HepG2 (cell line): ENCODE results near the gene CASD1. TPM values are rescaled to one million over a fixed set of nuclear protein-coding genes. Genes with fewer than 3 reads are reported as not detected.

Experiments used
- GFI1 ChIP-seq: sonication (generic); formaldehyde crosslinking; IDR thresholded peaks from 2 replicates; pipeline ENCODE4 v1.5.0; 2020; ENCODE audit warnings: missing genetic modification reagents, mild to moderate bottlenecking, borderline replicate concordance
- KLF13 ChIP-seq: sonication (generic); formaldehyde crosslinking; IDR thresholded peaks from 2 replicates; pipeline ENCODE4 v1.4.0; 2020; ENCODE audit warnings: mild to moderate bottlenecking, missing genetic modification reagents
- MEF2D ChIP-seq: sonication (generic); formaldehyde crosslinking; IDR thresholded peaks from 2 replicates; pipeline ENCODE4 v1.5.1; 2020; ENCODE audit warnings: mild to moderate bottlenecking, missing genetic modification reagents
- MEIS2 ChIP-seq: sonication (generic); formaldehyde crosslinking; IDR thresholded peaks from 2 replicates; pipeline ENCODE4 v1.9.0; 2021; ENCODE audit warnings: mild to moderate bottlenecking, missing genetic modification reagents
- NBN ChIP-seq: fragments of 450-650 bp; conservative IDR thresholded peaks from 2 replicates; pipeline ENCODE4 v1.6.1; 2017
- NFE2L1 ChIP-seq: sonication (generic); formaldehyde crosslinking; IDR thresholded peaks from 2 replicates; pipeline ENCODE4 v1.4.0; 2020; ENCODE audit warnings: missing genetic modification reagents, mild to moderate bottlenecking, borderline replicate concordance
- NFE2L2 ChIP-seq: fragments of 150-350 bp; IDR thresholded peaks from 2 replicates; pipeline ENCODE4 v1.6.1; 2014; ENCODE audit warnings: low read length
- THAP11 ChIP-seq: IDR thresholded peaks from 2 replicates; pipeline ENCODE4 v1.6.1; 2016; ENCODE audit warnings: missing biosample characterization, missing genetic modification reagents
- ZMYM2 ChIP-seq: sonication (generic); formaldehyde crosslinking; IDR thresholded peaks from 2 replicates; pipeline ENCODE4 v1.8.0; 2022; ENCODE audit warnings: mild to moderate bottlenecking, missing genetic modification reagents
- ZMYM3 ChIP-seq: sonication (generic); formaldehyde crosslinking; IDR thresholded peaks from 2 replicates; pipeline ENCODE4 v1.5.1; 2020; ENCODE audit warnings: mild to moderate bottlenecking, missing genetic modification reagents
- ZNF3 ChIP-seq: IDR thresholded peaks from 2 replicates; pipeline ENCODE4 v1.7.0; 2017; ENCODE audit warnings: inconsistent platforms
- ZNF382 ChIP-seq: sonication (generic); formaldehyde crosslinking; IDR thresholded peaks from 2 replicates; pipeline ENCODE4 v1.5.0; 2020; ENCODE audit warnings: missing genetic modification reagents, mild to moderate bottlenecking, borderline replicate concordance
- ZNF432 ChIP-seq: sonication (generic); formaldehyde crosslinking; IDR thresholded peaks from 2 replicates; pipeline ENCODE4 v1.5.0; 2020; ENCODE audit warnings: missing genetic modification reagents, mild to moderate bottlenecking, borderline replicate concordance
- ZNF530 ChIP-seq: sonication (generic); formaldehyde crosslinking; IDR thresholded peaks from 2 replicates; pipeline ENCODE4 v1.5.0; 2020; ENCODE audit warnings: low read depth, mild to moderate bottlenecking, missing genetic modification reagents
- ZNF781 ChIP-seq: sonication (generic); formaldehyde crosslinking; IDR thresholded peaks from 2 replicates; pipeline ENCODE4 v1.5.1; 2020; ENCODE audit warnings: borderline replicate concordance, mild to moderate bottlenecking, missing genetic modification reagents; ENCODE audit errors: not compliant biosample characterization
- polyA plus RNA-seq, 8 experiments: library from polyadenylated mRNA; depleted of rRNA in 3 of 8; stranded (reverse) in 7 of 8; unstranded in 1 of 8; fragments of >200 nt; fragmentation: Illumina TruSeq in 4 of 8; extraction: Trizol in 4 of 8; gene quantifications; 2 replicates each; pipeline versions ENCODE4 v1.2.1 to v1.2.3, GENCODE V29; 2011 to 2016; ENCODE audit warnings: low read depth in 4 of 8, missing spikeins in 1 of 8, mixed read lengths in 1 of 8; ENCODE audit not compliant: insufficient read depth in 1 of 8
- total RNA-seq, 5 experiments: library from RNA; depleted of rRNA; stranded (reverse); fragments of >200 nt; fragmentation: Illumina TruSeq; extraction: Trizol; gene quantifications; 2 replicates each; pipeline ENCODE4 v1.2.3, GENCODE V29; 2016; ENCODE audit warnings: low read depth in 1 of 5
- TF ChIP-seq, protein P1 (sequence below): sonication (generic); formaldehyde crosslinking; IDR thresholded peaks from 2 replicates; pipeline ENCODE4 v1.4.0; 2020; ENCODE audit warnings: missing genetic modification reagents, mild to moderate bottlenecking, borderline replicate concordance
- TF ChIP-seq, protein P2 (sequence below): sonication (generic); formaldehyde crosslinking; IDR thresholded peaks from 2 replicates; pipeline ENCODE4 v1.8.0; 2022; ENCODE audit warnings: missing genetic modification reagents, mild to moderate bottlenecking, borderline replicate concordance
- TF ChIP-seq, protein P3 (sequence below): sonication (generic); formaldehyde crosslinking; IDR thresholded peaks from 2 replicates; pipeline ENCODE4 v1.8.0; 2022; ENCODE audit warnings: mild to moderate bottlenecking, missing genetic modification reagents, moderate library complexity
- TF ChIP-seq, protein P4 (sequence below): sonication (generic); formaldehyde crosslinking; IDR thresholded peaks from 2 replicates; pipeline ENCODE4 v1.4.0; 2020; ENCODE audit warnings: mild to moderate bottlenecking, missing genetic modification reagents
- TF ChIP-seq, protein P5 (sequence below): sonication (generic); formaldehyde crosslinking; IDR thresholded peaks from 2 replicates; pipeline ENCODE4 v1.4.0; 2020; ENCODE audit warnings: missing genetic modification reagents, borderline replicate concordance

Gene CASD1
- total and polyA plus RNA-seq, 2 of the 13 experiments (the other 11 are each of a cell fraction or from before 2014, with no cell fraction given), result 22.9 to 32.6 TPM

DNA sequence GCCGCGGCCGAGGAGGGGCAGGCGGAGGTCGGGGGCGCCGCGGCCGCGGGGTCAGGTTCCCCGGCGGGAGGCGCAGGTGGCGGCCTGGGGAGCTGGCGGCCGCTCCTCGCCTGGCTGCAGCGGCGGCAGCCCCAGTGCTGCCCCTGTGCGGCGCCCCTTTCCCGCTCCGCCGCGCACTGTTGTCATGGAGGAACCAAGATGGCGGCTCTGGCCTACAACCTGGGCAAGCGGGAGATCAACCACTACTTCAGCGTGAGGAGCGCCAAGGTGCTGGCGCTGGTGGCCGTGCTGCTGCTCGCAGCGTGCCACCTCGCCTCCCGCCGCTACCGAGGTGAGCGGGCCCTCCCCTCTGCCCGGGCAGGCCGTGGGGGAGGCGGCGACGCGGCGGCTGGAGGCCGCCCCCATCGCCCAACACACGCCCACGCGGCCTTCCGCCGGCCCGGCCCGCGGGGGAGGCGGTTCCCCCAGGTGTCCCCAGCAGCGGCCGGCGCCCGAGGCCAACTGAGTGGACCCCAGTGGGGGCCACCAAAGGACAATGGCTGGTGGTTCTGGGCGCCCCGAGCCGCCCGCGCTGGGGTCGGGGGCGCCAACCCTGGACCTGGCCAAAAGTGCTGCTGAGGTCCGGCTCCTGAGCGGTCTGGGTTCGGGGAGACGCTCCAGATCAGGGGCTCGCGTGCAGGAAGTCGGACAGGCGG lies 425 bp downstream of the CASD1 start (continued):
- peak; percentile 64; the same call in 1 of the 2 replicates for TF ChIP-seq GFI1 (CRISPR knock-in tag)
- peak; percentile 63; the same call in 1 of the 2 replicates for TF ChIP-seq THAP11
- TF ChIP-seq NFE2L2, result no peak
- TF ChIP-seq ZMYM2 (CRISPR knock-in tag), result 0 out of 2 replicates have a peak, but pooled peaks have one; percentile 49
- TF ChIP-seq ZMYM3 (CRISPR knock-in tag), result no peak
- no peak for TF ChIP-seq KLF13 (CRISPR knock-in tag)
- no peak for TF ChIP-seq ZNF432
- TF ChIP-seq, protein P1, sequence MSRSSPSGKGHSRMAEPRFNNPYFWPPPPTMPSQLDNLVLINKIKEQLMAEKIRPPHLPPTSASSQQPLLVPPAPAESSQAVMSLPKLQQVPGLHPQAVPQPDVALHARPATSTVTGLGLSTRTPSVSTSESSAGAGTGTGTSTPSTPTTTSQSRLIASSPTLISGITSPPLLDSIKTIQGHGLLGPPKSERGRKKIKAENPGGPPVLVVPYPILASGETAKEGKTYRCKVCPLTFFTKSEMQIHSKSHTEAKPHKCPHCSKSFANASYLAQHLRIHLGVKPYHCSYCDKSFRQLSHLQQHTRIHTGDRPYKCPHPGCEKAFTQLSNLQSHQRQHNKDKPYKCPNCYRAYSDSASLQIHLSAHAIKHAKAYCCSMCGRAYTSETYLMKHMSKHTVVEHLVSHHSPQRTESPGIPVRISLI, result no peak
- no peak for TF ChIP-seq NFE2L1 (CRISPR knock-in tag)
- TF ChIP-seq ZNF530 (CRISPR knock-in tag), result 0 out of 2 replicates have a peak, but pooled peaks have one; percentile 16
- TF ChIP-seq, protein P2, sequence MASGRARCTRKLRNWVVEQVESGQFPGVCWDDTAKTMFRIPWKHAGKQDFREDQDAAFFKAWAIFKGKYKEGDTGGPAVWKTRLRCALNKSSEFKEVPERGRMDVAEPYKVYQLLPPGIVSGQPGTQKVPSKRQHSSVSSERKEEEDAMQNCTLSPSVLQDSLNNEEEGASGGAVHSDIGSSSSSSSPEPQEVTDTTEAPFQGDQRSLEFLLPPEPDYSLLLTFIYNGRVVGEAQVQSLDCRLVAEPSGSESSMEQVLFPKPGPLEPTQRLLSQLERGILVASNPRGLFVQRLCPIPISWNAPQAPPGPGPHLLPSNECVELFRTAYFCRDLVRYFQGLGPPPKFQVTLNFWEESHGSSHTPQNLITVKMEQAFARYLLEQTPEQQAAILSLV (CRISPR knock-in tag), result 0 out of 2 replicates have a peak, but pooled peaks have one; percentile 4
- no peak for TF ChIP-seq ZNF3 (CRISPR knock-in tag)
- no peak for TF ChIP-seq NBN
- TF ChIP-seq ZNF781, result peak; percentile 55
- TF ChIP-seq MEIS2 (CRISPR knock-in tag), result no peak
- TF ChIP-seq, protein P3, sequence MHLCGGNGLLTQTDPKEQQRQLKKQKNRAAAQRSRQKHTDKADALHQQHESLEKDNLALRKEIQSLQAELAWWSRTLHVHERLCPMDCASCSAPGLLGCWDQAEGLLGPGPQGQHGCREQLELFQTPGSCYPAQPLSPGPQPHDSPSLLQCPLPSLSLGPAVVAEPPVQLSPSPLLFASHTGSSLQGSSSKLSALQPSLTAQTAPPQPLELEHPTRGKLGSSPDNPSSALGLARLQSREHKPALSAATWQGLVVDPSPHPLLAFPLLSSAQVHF (CRISPR knock-in tag), result 0 out of 2 replicates have a peak, but pooled peaks have one; percentile 63
- TF ChIP-seq, protein P4, sequence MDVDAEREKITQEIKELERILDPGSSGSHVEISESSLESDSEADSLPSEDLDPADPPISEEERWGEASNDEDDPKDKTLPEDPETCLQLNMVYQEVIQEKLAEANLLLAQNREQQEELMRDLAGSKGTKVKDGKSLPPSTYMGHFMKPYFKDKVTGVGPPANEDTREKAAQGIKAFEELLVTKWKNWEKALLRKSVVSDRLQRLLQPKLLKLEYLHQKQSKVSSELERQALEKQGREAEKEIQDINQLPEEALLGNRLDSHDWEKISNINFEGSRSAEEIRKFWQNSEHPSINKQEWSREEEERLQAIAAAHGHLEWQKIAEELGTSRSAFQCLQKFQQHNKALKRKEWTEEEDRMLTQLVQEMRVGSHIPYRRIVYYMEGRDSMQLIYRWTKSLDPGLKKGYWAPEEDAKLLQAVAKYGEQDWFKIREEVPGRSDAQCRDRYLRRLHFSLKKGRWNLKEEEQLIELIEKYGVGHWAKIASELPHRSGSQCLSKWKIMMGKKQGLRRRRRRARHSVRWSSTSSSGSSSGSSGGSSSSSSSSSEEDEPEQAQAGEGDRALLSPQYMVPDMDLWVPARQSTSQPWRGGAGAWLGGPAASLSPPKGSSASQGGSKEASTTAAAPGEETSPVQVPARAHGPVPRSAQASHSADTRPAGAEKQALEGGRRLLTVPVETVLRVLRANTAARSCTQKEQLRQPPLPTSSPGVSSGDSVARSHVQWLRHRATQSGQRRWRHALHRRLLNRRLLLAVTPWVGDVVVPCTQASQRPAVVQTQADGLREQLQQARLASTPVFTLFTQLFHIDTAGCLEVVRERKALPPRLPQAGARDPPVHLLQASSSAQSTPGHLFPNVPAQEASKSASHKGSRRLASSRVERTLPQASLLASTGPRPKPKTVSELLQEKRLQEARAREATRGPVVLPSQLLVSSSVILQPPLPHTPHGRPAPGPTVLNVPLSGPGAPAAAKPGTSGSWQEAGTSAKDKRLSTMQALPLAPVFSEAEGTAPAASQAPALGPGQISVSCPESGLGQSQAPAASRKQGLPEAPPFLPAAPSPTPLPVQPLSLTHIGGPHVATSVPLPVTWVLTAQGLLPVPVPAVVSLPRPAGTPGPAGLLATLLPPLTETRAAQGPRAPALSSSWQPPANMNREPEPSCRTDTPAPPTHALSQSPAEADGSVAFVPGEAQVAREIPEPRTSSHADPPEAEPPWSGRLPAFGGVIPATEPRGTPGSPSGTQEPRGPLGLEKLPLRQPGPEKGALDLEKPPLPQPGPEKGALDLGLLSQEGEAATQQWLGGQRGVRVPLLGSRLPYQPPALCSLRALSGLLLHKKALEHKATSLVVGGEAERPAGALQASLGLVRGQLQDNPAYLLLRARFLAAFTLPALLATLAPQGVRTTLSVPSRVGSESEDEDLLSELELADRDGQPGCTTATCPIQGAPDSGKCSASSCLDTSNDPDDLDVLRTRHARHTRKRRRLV, result no peak
- TF ChIP-seq ZNF382 (CRISPR knock-in tag), result no peak
- TF ChIP-seq, protein P5, sequence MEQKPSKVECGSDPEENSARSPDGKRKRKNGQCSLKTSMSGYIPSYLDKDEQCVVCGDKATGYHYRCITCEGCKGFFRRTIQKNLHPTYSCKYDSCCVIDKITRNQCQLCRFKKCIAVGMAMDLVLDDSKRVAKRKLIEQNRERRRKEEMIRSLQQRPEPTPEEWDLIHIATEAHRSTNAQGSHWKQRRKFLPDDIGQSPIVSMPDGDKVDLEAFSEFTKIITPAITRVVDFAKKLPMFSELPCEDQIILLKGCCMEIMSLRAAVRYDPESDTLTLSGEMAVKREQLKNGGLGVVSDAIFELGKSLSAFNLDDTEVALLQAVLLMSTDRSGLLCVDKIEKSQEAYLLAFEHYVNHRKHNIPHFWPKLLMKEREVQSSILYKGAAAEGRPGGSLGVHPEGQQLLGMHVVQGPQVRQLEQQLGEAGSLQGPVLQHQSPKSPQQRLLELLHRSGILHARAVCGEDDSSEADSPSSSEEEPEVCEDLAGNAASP, result peak; percentile 16; the same call in 1 of the 2 replicates
- no peak for TF ChIP-seq MEF2D (CRISPR knock-in tag)
